ENCODE results near the gene ZNF431.
"Not testable (repeated sequence)": the region's sequence is repeated elsewhere in the genome, so short reads cannot be mapped to it uniquely, and the experiment has no call there.

Gene ZNF431

DNA sequence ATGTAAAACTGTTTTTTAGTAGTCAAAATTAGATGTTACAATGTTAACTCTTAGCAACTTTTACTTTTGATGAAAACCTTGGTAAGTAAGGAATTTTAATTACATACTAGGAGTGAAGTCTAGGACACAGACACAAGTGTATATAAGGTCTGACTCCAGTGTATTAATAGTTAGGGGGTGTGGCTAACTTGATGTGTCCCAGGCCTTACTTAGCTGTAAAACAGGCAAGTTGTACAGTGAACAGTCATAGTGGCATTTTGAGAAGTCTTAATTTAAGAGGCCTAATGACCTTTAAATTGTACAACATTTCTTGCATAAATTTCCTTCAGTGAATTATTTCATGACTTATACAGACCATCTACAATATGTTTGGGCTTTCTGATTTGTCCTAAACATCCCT, 6.8 kb downstream of the ZNF431 start:
- no peak for DNase-seq

DNA sequence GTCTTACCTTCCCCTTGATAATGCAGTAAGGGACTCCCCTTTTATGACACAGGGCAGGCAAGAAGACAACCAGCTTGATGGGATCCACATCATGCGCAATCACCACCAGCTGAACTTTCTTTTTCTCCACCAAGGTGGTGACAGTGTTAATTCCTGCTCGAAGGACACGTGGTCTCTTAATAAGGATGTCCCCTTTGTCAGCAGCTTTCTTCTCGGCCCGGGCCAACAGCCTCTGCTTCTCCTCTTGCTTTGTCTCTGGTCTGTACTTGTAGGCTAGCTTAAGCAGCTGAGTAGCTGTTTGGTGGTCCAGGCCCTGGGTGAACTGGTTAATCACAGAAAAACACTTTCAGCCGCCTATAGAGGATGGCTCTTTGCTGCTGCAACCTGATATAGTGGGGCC, 8.0 kb downstream of the ZNF431 start:
- no peak for DNase-seq

GRCh38 chr19:21151460-21151859, 9.6 kb downstream of the ZNF431 start:
- DNase-seq: no peak

DNA sequence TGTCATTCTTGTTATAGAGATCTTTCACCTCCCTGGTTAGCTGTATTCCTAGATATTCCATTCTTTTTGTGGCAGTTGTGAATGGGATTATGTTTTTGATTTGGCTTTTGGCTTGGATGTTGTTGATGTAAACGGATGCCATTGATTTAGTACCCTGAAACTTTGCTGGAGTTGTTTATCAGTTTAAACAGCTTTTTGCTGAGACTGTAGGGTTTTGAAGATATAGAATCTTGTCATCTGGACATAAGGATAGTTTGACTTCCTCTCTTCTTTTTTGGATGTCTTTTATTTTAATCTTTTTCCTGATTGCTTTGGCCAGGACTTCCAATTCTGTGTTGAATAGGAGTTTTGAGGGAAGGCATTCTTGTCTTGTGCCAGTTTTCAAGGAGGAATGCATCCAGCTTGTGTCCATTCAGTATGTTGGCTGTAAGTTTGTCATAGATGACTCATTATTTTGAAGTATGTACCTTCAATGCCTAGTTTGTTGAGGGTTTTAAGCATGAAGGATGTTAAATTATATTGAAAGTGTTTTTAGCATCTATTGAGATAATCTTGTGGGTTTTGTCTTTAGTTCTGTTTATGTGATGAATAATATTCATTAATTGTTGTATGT, 16.8 kb downstream of the ZNF431 start:
- DNase-seq: no peak

DNA sequence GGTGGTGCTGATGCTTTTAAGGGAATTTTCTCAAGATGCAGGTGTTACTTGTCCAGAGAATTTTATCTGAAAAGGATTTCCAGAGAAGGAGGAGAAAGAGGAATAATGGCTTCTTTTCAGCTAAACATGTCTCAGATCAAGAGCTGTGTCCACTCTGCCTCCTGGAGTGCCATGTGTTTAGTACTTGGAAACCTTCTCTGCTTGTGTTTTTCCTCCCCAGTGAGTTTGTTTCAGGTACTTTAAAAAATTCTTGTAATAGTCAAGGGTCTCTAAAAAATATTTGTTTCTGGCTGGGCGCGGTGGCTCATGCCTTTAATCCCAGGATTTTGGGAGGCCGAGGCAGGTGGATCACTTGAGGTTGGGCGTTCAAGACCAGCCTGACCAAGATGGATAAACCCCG, 22.7 kb downstream of the ZNF431 start:
- no peak for DNase-seq

GRCh38 chr19:21166436-21166835, 24.6 kb downstream of the ZNF431 start:
- DNase-seq: no peak

GRCh38 chr19:21197590-21198295, 55.9 kb downstream of the ZNF431 start:
- DNase-seq: no peak

DNA sequence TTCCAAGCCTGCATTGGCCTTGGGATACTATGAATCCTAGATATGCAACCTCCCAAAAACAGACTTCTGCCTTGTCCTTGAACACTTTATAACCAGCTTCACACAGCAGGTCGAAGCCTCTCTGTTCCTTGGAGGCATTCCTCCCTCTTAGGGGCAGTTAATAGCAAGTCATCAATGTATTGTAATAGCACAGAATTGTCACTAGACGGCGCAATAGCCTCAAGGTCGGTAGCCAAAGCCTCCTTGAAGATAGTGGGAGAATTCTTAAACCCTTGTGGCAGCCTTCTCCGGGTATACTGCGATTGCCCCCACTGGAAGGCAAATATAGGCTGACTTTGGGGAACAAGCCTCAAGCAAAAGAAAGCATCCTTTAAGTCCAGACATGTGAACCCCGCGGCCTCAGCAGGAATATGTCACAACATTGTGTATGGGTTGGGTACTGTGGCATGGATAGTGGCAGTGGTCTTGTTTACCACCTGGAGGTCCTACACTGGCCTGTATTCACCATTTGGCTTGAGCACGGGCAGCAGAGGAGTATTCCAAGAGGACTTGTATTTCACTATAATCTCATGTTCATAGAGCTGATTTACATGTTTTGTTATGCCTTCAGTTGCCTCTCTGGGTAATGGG, 61.1 kb downstream of the ZNF431 start:
- no peak for DNase-seq

GRCh38 chr19:21210037-21210621, 68.3 kb downstream of the ZNF431 start:
- no peak for DNase-seq

DNA sequence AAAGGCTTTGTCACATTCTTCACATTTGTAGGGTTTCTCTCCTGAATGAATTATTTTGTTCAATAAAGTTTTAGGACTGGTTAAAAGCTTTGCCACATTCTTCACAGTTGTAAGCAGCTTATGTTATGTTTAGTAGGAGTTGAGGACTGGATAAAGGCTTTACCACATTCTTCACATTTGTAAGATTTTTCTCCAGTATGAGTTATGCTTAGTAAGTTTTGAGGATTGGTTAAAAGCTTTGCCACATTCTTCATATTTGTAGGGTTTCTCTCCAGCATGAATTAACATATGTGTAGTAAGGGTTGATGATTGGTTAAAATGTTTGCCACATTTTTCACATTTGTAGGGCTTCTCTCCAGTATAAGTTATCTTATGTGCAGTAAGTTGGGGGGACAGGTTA, 79.9 kb downstream of the ZNF431 start:
- DNase-seq: no peak

DNA sequence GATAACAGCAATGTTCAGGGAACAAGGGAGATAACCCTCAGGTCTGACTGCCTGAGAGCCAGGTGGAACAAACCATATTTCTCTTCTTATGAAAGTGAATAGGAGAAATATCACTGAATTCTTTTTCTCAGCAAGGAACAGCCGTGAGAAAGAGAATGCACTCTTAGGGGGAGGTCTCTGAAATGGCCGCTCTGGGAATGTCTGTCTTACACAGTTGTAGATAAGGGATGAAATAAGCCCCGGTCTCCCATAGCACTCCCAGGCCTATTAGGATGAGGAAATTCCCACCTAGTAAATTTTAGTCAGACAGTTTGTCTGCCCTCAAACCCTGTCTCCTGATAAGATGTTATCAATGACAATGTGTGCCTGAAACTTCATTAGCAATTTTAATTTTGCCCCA, 88.1 kb downstream of the ZNF431 start:
- DNase-seq: not testable (repeated sequence)

GRCh38 chr19:21233691-21234090, 91.9 kb downstream of the ZNF431 start:
- DNase-seq: no peak

DNA sequence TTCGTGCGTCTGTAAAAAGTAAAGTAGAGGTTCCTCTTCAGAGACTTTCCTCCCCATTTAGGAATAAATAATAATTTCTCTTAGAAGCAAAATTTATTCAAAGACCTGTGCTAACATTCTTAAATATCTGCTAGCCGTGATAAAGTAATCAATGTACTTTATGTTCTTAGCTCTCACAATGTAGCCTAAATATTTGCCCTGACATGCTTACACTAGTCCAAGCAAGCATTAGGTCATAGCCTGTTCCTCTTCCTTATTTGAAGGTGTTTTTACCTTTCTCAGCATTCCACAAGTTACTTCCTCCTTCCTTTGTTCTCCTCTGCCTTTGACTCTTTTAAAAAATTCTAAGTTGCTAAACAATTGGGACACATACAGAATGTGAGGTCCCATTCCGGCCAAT, 94.9 kb downstream of the ZNF431 start:
- DNase-seq: not testable (repeated sequence)

DNA sequence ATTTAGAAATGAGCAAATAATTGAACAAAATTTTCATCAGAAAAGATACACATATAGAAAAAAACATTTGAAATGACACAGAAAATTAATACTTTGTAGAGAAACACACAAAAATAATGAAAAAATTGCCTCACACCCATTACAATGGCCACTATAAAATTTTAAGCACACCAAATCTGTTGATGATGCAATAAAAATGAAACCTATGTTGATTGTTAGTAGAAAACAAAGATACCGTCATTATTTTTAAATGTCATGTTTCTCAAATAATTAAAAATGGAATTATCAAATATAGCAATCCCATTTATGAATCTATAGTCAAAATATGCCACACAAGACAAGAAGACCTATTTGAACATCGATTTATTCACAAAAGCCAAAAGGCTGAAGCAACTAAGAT, 96.8 kb downstream of the ZNF431 start:
- DNase-seq: no peak

All from NCI-H2227 treated with DMSO at 0.1 percent for 48 hours (cell line).